Spleen (tissue), 7 donors: ENCODE measurements around the gene LRRC10B.

Experiments used
- POLR2A ChIP-seq, 3 donors: fragments of 450-650 bp; IDR thresholded peaks; one replicate each; pipeline ENCODE4 v1.5.1; 2017; ENCODE audit warnings: antibody characterized with exemption in 3 of 3, mild to moderate bottlenecking in 1 of 3
- POLR2AphosphoS5 ChIP-seq, 3 donors: sonication (generic); formaldehyde crosslinking; IDR thresholded peaks; one replicate each; pipeline ENCODE4 v1.5.1; 2017; ENCODE audit warnings: antibody characterized with exemption in 3 of 3
- TF ChIP-seq, protein P1 (sequence below), 11 experiments: fragments of 200-600 bp in 7 of 11; fragments of 450-650 bp in 4 of 11; sonication (generic) in 4 of 11; IDR thresholded peaks in 8 of 11; conservative IDR thresholded peaks in 3 of 11; 1 replicate in 7 of 11; 2 replicates in 4 of 11; pipeline versions ENCODE4 v1.4.0 to v1.8.0; 2016 to 2021; ENCODE audit warnings: antibody characterized with exemption in 11 of 11, inconsistent platforms in 4 of 11, mild to moderate bottlenecking in 1 of 11
- donor health status: DM: no; HTN: no; CAD: no; lungs with moderate emphysema.
- donor health status: DM: no; HTN: no; CAD: no.
- donor health status: DM: no; HTN: no; CAD: no.

DNA sequence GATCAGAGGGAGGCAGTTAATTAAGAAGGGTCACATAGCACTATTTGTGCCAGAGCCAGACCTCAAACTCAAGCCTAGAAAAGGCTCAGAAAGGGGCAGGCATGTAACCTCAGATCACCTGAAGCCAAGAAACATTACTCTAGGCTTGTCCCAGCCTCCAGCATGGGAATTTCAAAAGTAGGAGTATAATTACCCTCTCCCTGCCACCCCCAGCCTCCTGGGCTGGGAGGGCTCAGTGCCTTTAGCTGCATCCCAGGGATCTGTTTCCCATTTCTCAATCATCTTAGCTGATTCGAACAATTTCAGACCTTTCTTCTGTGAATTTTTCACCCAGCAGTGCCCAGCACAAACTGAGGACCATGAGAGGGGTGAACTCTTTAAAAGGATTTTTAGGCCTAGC, 33.1 kb upstream of the LRRC10B start:
- TF ChIP-seq, protein P1, sequence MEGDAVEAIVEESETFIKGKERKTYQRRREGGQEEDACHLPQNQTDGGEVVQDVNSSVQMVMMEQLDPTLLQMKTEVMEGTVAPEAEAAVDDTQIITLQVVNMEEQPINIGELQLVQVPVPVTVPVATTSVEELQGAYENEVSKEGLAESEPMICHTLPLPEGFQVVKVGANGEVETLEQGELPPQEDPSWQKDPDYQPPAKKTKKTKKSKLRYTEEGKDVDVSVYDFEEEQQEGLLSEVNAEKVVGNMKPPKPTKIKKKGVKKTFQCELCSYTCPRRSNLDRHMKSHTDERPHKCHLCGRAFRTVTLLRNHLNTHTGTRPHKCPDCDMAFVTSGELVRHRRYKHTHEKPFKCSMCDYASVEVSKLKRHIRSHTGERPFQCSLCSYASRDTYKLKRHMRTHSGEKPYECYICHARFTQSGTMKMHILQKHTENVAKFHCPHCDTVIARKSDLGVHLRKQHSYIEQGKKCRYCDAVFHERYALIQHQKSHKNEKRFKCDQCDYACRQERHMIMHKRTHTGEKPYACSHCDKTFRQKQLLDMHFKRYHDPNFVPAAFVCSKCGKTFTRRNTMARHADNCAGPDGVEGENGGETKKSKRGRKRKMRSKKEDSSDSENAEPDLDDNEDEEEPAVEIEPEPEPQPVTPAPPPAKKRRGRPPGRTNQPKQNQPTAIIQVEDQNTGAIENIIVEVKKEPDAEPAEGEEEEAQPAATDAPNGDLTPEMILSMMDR (IDR thresholded peaks at IDR 0.05 in 8 of 11, conservative IDR thresholded peaks at IDR 0.05 in 3 of 11): no peak
- no peak for TF ChIP-seq POLR2A (IDR thresholded peaks at IDR 0.05)
- no peak for TF ChIP-seq POLR2AphosphoS5 (IDR thresholded peaks at IDR 0.05)
